ENCODE measurements around the gene WFDC5.

The WFDC5 gene

GRCh38 chr20:45138561-45139300 is 23.8 kb upstream of the WFDC5 start:
- no peaks in the 10 kb centered on the region for H3K4me1 ChIP-seq (ENCODE audit: control insufficient read depth, insufficient read depth, low read length)
- no peaks in the 10 kb centered on the region for H3K27me3 ChIP-seq (ENCODE audit: control insufficient read depth, insufficient read depth, low read length)
- no peak overlapping the region for H3K9ac ChIP-seq (ENCODE audit: low read length)
- H3K4me3 ChIP-seq (ENCODE audit: low read length): no peak overlapping the region
- H3K36me3 ChIP-seq (ENCODE audit: control insufficient read depth, insufficient read depth, low read length): no peaks in the 10 kb centered on the region
- H3K27ac ChIP-seq (ENCODE audit: low read depth, low read length): no peak overlapping the region

GRCh38 chr20:45136911-45137310 is 21.9 kb upstream of the WFDC5 start:
- no peak overlapping the region for H3K27ac ChIP-seq (ENCODE audit: low read depth, low read length)
- H3K4me3 ChIP-seq (ENCODE audit: low read length): no peak overlapping the region
- no peaks in the 10 kb centered on the region for H3K36me3 ChIP-seq (ENCODE audit: control insufficient read depth, insufficient read depth, low read length)
- H3K4me1 ChIP-seq (ENCODE audit: control insufficient read depth, insufficient read depth, low read length): no peaks in the 10 kb centered on the region
- H3K27me3 ChIP-seq (ENCODE audit: control insufficient read depth, insufficient read depth, low read length): no peaks in the 10 kb centered on the region
- H3K9ac ChIP-seq (ENCODE audit: low read length): no peak overlapping the region

DNA sequence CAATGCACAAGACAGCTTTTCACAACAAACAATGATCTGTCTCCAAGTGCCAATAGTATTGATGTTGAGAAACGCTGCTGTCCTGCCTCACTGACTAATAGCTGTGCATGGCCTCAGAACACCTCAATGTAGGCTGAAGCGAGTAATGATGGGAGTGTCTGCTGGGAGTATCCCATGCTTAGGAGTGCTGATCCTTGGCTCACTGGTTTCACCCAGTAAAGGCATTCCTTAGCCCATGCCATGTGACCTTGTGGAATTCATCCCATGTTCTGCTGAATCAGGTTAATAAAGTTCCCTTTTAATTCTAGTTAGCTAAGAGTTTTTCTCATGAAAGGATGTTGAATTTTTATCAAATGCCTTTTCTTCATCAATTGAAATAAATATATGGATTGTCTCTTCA is 13.1 kb upstream of the WFDC5 start:
- no peaks in the 10 kb centered on the region for H3K36me3 ChIP-seq (ENCODE audit: control insufficient read depth, insufficient read depth, low read length)
- H3K9ac ChIP-seq (ENCODE audit: low read length): no peak overlapping the region
- H3K4me3 ChIP-seq (ENCODE audit: low read length): no peak overlapping the region
- no peaks in the 10 kb centered on the region for H3K27me3 ChIP-seq (ENCODE audit: control insufficient read depth, insufficient read depth, low read length)
- H3K4me1 ChIP-seq (ENCODE audit: control insufficient read depth, insufficient read depth, low read length): no peaks in the 10 kb centered on the region
- no peak overlapping the region for H3K27ac ChIP-seq (ENCODE audit: low read depth, low read length)

DNA sequence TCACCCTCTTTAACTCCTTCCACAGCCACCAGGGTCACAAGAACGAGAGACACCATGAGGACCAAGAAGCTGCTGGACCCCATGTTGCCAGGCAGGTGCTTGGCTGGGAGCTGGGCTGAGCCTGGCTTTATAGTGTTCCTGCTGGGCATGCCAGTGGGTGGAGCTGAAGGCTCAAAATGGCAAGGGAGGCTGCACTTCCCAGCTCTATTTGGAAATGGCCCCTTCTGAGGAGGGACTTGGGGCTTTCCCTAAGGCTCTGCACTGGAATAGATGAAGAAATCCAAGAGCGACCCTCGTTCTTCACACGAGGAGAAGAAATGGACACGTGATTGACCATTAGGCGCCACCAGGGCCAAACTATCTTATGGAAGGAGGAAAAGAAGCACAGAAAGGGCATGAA is 9.4 kb upstream of the WFDC5 start, which contains the start of gene WFDC12:
TSS of gene WFDC12 (minus strand) at position 101 of the 400 bp plus-strand sequence. CDS start at position 83, 18 bp downstream.
- Histone ChIP-seq H3K4me3 (ENCODE audit: low read length) (no peak within 1 kb of the TSS), H3K27me3 (ENCODE audit: control insufficient read depth, insufficient read depth, low read length) (no peaks in the 10 kb centered on the region), H3K4me1 (ENCODE audit: control insufficient read depth, insufficient read depth, low read length) (no peaks in the 10 kb centered on the region), H3K27ac (ENCODE audit: low read depth, low read length) (no peak within 1 kb of the TSS), H3K36me3 (ENCODE audit: control insufficient read depth, insufficient read depth, low read length) (no peaks in the 10 kb centered on the region), H3K9ac (ENCODE audit: low read length) (no peak within 1 kb of the TSS)

- Histone ChIP-seq H3K4me1 (ENCODE audit: control insufficient read depth, insufficient read depth, low read length) (no peaks in the 10 kb centered on the region), H3K36me3 (ENCODE audit: control insufficient read depth, insufficient read depth, low read length) (no peaks in the 10 kb centered on the region), H3K9ac (ENCODE audit: low read length) (no peak overlapping the region), H3K4me3 (ENCODE audit: low read length) (no peak overlapping the region), H3K27me3 (ENCODE audit: control insufficient read depth, insufficient read depth, low read length) (no peaks in the 10 kb centered on the region), H3K27ac (ENCODE audit: low read depth, low read length) (no peak overlapping the region)
Measured at GRCh38 chr20:45121388-45121787, 6.4 kb upstream of the WFDC5 start.

GRCh38 chr20:45119556-45120266 is 4.7 kb upstream of the WFDC5 start:
- H3K4me3 ChIP-seq (ENCODE audit: low read length): no peak overlapping the region
- no peak overlapping the region for H3K9ac ChIP-seq (ENCODE audit: low read length)
- no peaks in the 10 kb centered on the region for H3K27me3 ChIP-seq (ENCODE audit: control insufficient read depth, insufficient read depth, low read length)
- no peaks in the 10 kb centered on the region for H3K36me3 ChIP-seq (ENCODE audit: control insufficient read depth, insufficient read depth, low read length)
- no peaks in the 10 kb centered on the region for H3K4me1 ChIP-seq (ENCODE audit: control insufficient read depth, insufficient read depth, low read length)
- H3K27ac ChIP-seq (ENCODE audit: low read depth, low read length): no peak overlapping the region

DNA sequence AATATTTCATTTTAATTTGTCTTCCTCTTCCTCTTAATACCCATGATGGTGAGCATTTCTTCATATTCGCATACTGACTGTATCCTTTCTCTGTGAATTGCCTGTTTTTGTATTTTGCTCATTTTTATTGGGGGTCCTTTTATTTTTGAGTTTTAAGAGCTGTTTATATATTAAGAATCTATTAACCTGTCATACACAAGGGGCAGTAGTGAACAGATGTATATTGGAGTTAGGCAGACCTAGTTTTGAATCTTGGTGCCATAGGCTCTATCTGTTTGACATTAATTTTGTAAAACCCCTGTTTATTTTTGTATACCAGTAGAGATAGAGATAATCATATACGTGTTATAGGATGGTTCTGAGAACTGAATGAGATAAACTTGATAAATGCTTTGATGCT is 3.1 kb upstream of the WFDC5 start:
- H3K27ac ChIP-seq (ENCODE audit: low read depth, low read length): no peak overlapping the region
- H3K4me3 ChIP-seq (ENCODE audit: low read length): no peak overlapping the region
- H3K4me1 ChIP-seq (ENCODE audit: control insufficient read depth, insufficient read depth, low read length): no peaks in the 10 kb centered on the region
- peaks cover 2% of the 10 kb centered on the region for H3K27me3 ChIP-seq (ENCODE audit: control insufficient read depth, insufficient read depth, low read length)
- H3K36me3 ChIP-seq (ENCODE audit: control insufficient read depth, insufficient read depth, low read length): no peaks in the 10 kb centered on the region
- no peak overlapping the region for H3K9ac ChIP-seq (ENCODE audit: low read length)

DNA sequence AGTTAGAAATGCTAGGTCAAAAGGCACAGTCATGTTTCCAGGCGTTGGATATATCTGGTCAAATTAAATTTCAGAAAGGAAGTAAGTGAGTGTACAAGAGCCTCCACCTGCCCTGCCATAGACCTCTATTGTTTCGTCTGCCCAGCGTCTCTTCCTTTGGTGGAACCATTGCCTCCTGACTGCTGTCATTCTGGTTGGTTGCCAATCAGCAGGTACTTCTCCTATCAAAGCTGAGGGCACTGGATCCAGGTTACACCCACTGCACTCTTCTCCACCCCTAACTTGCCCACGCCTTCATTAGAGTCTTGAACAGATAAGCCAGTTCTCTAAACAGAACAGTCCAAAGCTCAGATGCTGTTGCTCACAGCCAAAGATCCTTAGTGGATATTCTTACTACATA is 2.6 kb upstream of the WFDC5 start:
- H3K4me3 ChIP-seq (ENCODE audit: low read length): no peak overlapping the region
- no peaks in the 10 kb centered on the region for H3K4me1 ChIP-seq (ENCODE audit: control insufficient read depth, insufficient read depth, low read length)
- H3K27ac ChIP-seq (ENCODE audit: low read depth, low read length): no peak overlapping the region
- peaks cover 2% of the 10 kb centered on the region for H3K27me3 ChIP-seq (ENCODE audit: control insufficient read depth, insufficient read depth, low read length)
- H3K9ac ChIP-seq (ENCODE audit: low read length): no peak overlapping the region
- no peaks in the 10 kb centered on the region for H3K36me3 ChIP-seq (ENCODE audit: control insufficient read depth, insufficient read depth, low read length)

GRCh38 chr20:45115829-45116228 is 855 bp upstream of the WFDC5 start:
- Histone ChIP-seq H3K9ac (ENCODE audit: low read length) (no peak overlapping the region), H3K4me1 (ENCODE audit: control insufficient read depth, insufficient read depth, low read length) (no peaks in the 10 kb centered on the region), H3K27ac (ENCODE audit: low read depth, low read length) (no peak overlapping the region), H3K36me3 (ENCODE audit: control insufficient read depth, insufficient read depth, low read length) (no peaks in the 10 kb centered on the region), H3K27me3 (ENCODE audit: control insufficient read depth, insufficient read depth, low read length) (peaks cover 2% of the 10 kb centered on the region), H3K4me3 (ENCODE audit: low read length) (no peak overlapping the region)

- peaks cover 2% of the 10 kb centered on the region for H3K27me3 ChIP-seq (ENCODE audit: control insufficient read depth, insufficient read depth, low read length)
- H3K4me1 ChIP-seq (ENCODE audit: control insufficient read depth, insufficient read depth, low read length): no peaks in the 10 kb centered on the region
- H3K27ac ChIP-seq (ENCODE audit: low read depth, low read length): no peak overlapping the region
- H3K9ac ChIP-seq (ENCODE audit: low read length): no peak overlapping the region
- H3K4me3 ChIP-seq (ENCODE audit: low read length): no peak overlapping the region
- H3K36me3 ChIP-seq (ENCODE audit: control insufficient read depth, insufficient read depth, low read length): no peaks in the 10 kb centered on the region
Measured at GRCh38 chr20:45115386-45115774, 406 bp upstream of the WFDC5 start.

DNA sequence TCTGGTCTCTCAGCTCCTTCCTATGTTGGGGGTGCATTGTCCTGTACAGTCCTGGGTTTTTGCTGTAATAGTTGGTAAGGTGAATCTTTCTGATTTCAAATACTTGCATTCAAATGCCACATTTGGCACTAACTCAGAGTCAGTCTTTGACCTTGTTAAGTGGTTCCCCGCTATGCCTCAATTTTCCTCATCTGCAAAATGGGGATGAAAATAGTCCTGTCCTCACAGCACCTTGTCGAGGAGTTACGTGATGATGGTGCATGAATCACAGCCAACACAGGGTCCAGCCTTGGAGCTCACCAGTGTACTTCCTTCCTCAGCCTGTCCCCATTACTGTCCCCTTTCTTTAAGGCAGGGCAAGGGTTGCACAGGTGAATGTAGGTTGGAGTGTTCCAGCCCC is 1.1 kb downstream of the WFDC5 start:
- Histone ChIP-seq H3K36me3 (ENCODE audit: control insufficient read depth, insufficient read depth, low read length) (no peaks in the 10 kb centered on the region), H3K4me3 (ENCODE audit: low read length) (no peak overlapping the region), H3K4me1 (ENCODE audit: control insufficient read depth, insufficient read depth, low read length) (no peaks in the 10 kb centered on the region), H3K27ac (ENCODE audit: low read depth, low read length) (no peak overlapping the region), H3K27me3 (ENCODE audit: control insufficient read depth, insufficient read depth, low read length) (peaks cover 2% of the 10 kb centered on the region), H3K9ac (ENCODE audit: low read length) (no peak overlapping the region)

DNA sequence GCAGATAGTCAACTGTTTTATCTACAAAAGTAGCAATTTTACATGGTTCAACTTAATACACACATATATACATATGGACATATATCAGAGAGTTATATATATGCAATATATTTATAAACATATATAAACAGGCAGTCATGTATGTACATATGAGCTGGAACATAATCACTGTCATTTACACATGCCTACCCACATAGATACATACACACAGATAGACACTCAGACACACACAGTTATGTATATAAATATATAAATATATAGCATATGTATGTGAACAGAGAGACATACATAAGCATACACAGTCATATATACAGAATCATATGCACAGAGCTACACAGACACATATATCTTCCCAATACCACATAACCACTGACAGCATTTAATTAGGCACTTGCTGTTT is 2.2 kb downstream of the WFDC5 start:
- Histone ChIP-seq H3K4me3 (ENCODE audit: low read length) (no peak overlapping the region), H3K4me1 (ENCODE audit: control insufficient read depth, insufficient read depth, low read length) (no peaks in the 10 kb centered on the region), H3K36me3 (ENCODE audit: control insufficient read depth, insufficient read depth, low read length) (no peaks in the 10 kb centered on the region), H3K27me3 (ENCODE audit: control insufficient read depth, insufficient read depth, low read length) (peaks cover 2% of the 10 kb centered on the region), H3K27ac (ENCODE audit: low read depth, low read length) (no peak overlapping the region), H3K9ac (ENCODE audit: low read length) (no peak overlapping the region)

Data from rectal smooth muscle tissue (tissue), 1 donor.